Neutrophil (primary cell): ENCODE data around the gene TAF6L.

Experiments used
- H3K27ac ChIP-seq: fragments of 200-600 bp; sonication (generic); 2 replicates; pipeline ENCODE4 v1.5.1; 2016; ENCODE audit warnings: mild to moderate bottlenecking, moderate library complexity
- H3K27me3 ChIP-seq: fragments of 200-600 bp; sonication (generic); 2 replicates; pipeline ENCODE4 v1.6.0; 2016; ENCODE audit warnings: mild to moderate bottlenecking
- H3K36me3 ChIP-seq: fragments of 200-600 bp; sonication (generic); 2 replicates; pipeline ENCODE4 v1.5.1; 2017
- H3K4me1 ChIP-seq, 2 experiments: fragments of 200-600 bp in 1 of 2; sonication (generic) in 1 of 2; 1 replicate in 1 of 2; 2 replicates in 1 of 2; pipeline versions ENCODE4 v1.5.1 to v1.6.1; 2013 to 2016; ENCODE audit warnings: low read depth in 1 of 2, low read length in 1 of 2, mild to moderate bottlenecking in 1 of 2, moderate library complexity in 1 of 2; ENCODE audit not compliant: control insufficient read depth in 1 of 2, insufficient read depth in 1 of 2
- H3K4me3 ChIP-seq, 2 experiments: fragments of 200-600 bp in 1 of 2; sonication (generic) in 1 of 2; 1 replicate in 1 of 2; 2 replicates in 1 of 2; pipeline ENCODE4 v1.5.1; 2013 to 2016; ENCODE audit warnings: low read depth in 1 of 2, low read length in 1 of 2, mild to moderate bottlenecking in 1 of 2, moderate library complexity in 1 of 2
- H3K9me3 ChIP-seq: fragments of 200-600 bp; sonication (generic); 2 replicates; pipeline ENCODE4 v1.5.1; 2016
- CTCF ChIP-seq: fragments of 200-600 bp; sonication (generic); IDR thresholded peaks from 2 replicates; pipeline ENCODE4 v1.5.1; 2016; ENCODE audit warnings: antibody characterized with exemption

The TAF6L gene

GRCh38 chr11:62831520-62832335 lies 60.5 kb downstream of the TAF6L start, which contains the start of gene STX5:
TSS of gene STX5 (minus strand) at chr11:62832051. CDS start at chr11:62831243, 808 bp downstream.
- Histone ChIP-seq H3K9me3 (no peaks in the 10 kb centered on the region), H3K4me3 (peak within 1 kb of the TSS; percentile 77 to 97), H3K36me3 (peaks cover 23% of the 10 kb centered on the region), H3K4me1 (peaks cover 25 to 27% of the 10 kb centered on the region in 2 experiments), H3K27ac (peak within 1 kb of the TSS; percentile 97), H3K27me3 (no peaks in the 10 kb centered on the region)
- TF ChIP-seq CTCF: peak; percentile 35

DNA sequence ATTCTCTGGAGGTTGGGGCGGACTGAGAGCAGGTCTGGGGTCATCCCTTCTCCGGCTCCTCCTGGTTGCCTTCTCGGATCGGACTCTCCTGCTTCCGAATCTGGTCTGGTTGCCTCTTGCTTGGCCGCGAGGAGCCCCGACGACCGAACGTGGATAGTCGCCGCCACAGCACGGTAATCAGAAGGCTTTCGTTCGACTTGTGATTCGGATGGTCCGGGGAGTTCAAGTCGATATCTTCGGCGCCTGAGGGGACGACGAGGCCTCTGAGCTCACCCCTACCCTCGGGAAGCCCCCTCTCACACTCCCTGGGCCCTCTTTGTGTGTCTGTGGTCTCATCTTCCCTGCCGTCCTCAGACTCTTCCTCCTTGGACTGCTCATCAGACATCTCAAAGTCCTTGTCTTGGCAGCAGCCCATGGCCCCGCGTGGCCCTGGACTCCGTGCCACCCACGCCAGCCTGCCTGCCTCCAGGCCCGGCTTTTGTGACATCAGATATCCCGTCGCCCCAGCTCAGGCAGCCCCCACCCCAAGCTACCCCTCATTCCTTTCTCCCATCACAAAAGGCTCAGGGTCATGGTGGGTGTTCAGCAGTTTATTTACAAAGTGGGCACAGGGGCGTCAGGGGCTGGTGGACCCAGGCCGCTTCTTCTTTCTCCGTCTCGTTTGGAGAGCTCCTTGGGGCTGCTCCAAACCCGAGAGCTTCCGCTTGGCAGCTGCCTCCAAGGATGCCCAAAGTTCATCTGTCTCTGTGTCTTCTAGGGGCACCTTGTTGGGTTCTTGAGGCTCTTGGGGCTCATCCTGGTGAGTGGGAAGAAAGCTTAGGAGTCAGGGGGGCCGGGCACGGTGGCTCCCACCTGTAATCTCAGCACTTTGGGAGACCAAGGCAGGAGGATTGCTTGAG lies 61.4 kb downstream of the TAF6L start, which contains the start of gene TEX54:
TSS of gene TEX54 (minus strand) at position 506 of the 899 bp plus-strand sequence.
- Histone ChIP-seq H3K9me3 (no peaks in the 10 kb centered on the region), H3K27ac (peak within 1 kb of the TSS; percentile 97), H3K27me3 (no peaks in the 10 kb centered on the region), H3K36me3 (peaks cover 15% of the 10 kb centered on the region), H3K4me1 (peaks cover 25 to 27% of the 10 kb centered on the region in 2 experiments), H3K4me3 (peak within 1 kb of the TSS; percentile 77 to 97)
- no peak for TF ChIP-seq CTCF

DNA sequence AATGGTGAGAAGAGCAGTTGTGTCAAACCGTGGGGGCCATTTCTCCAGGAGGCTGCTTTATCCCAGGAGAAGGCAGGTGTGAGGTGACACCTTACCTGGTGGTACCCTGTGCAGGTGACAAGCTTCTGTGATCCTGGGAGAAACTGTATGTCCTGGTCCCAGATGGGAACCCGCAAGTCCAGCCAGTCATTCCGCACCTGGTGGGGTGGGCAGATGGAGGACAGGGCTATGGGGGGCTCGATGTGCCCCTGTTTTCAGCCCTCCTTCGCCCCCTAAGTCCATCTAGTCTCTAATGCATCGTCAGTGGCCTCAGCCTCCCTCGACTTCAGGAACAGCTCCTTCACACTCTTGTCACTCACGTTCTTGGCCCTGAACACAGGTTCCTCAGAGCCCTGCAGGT lies 64.1 kb downstream of the TAF6L start:
- TF ChIP-seq CTCF: no peak
- H3K27me3 ChIP-seq: no peaks in the 10 kb centered on the region
- H3K4me3 ChIP-seq: no peak overlapping the region
- peaks cover 27 to 37% of the 10 kb centered on the region in 2 experiments for H3K4me1 ChIP-seq
- no peaks in the 10 kb centered on the region for H3K9me3 ChIP-seq
- no peaks in the 10 kb centered on the region for H3K36me3 ChIP-seq
- no peak overlapping the region for H3K27ac ChIP-seq
